Esophagus squamous epithelium (tissue), 4 donors: ENCODE results near the gene TRIM47.

ENCODE experiments used
- CTCF ChIP-seq, 6 experiments: fragments of 450-650 bp in 4 of 6; fragments of 200-600 bp in 2 of 6; sonication (generic) in 2 of 6; IDR thresholded peaks; one replicate each; pipeline ENCODE4 v1.5.1; 2016 to 2019; ENCODE audit warnings: antibody characterized with exemption in 6 of 6, mild to moderate bottlenecking in 4 of 6, moderate library complexity in 4 of 6
- POLR2A ChIP-seq, 4 donors: fragments of 450-650 bp; IDR thresholded peaks; one replicate each; pipeline ENCODE4 v1.6.1; 2017; ENCODE audit warnings: antibody characterized with exemption in 4 of 4, mild to moderate bottlenecking in 4 of 4, moderate library complexity in 3 of 4

GRCh38 chr17:75831032-75831571, 47.3 kb downstream of the TRIM47 start:
- no peak for TF ChIP-seq CTCF (IDR thresholded peaks at IDR 0.05)
- no peak for TF ChIP-seq POLR2A (IDR thresholded peaks at IDR 0.05)
